K562 (cell line): ENCODE measurements around the gene HNMT.

ENCODE experiments used
- ELF1 ChIP-seq: fragments of 200-800 bp; sonication (Bioruptor generic); IDR thresholded peaks from 2 replicates; pipeline ENCODE4 v1.6.1; 2016; ENCODE audit warnings: missing genetic modification characterization, missing compliant biosample characterization
- RNF2 ChIP-seq: sonication (generic); IDR thresholded peaks from 2 replicates; pipeline ENCODE4 v1.6.1; 2016

DNA sequence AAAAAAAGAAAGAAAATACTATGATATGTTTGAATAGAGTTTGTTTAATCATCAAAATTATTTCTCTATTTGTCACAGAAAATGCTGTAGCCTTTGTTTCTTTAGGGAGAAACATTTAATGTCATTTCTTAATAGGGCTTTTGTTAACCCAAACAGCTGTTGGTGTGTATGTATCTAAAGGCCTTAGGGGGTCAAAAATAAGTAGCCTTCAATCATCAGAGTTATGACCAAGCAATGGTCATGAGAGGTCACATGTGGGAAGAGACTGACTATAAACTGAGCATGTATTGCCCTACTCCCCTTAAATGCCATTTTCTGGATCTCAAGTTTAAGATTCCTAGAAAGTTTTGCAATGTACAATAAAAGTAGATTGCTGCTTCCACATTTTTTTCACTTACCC, 22.7 kb downstream of the HNMT start:
- TF ChIP-seq RNF2, result no peak
- TF ChIP-seq ELF1, result no peak
